HG03575 (cell line): ENCODE data around the gene TSFM.

Source experiments
- ATAC-seq: cut with Tn5 transposase; IDR thresholded peaks from one replicate; pipeline ENCODE4 v1.9.1; 2021; ENCODE audit not compliant: unreplicated experiment, insufficient number of reproducible peaks, low FRiP score; ENCODE audit errors: extremely low read depth

Gene TSFM

DNA sequence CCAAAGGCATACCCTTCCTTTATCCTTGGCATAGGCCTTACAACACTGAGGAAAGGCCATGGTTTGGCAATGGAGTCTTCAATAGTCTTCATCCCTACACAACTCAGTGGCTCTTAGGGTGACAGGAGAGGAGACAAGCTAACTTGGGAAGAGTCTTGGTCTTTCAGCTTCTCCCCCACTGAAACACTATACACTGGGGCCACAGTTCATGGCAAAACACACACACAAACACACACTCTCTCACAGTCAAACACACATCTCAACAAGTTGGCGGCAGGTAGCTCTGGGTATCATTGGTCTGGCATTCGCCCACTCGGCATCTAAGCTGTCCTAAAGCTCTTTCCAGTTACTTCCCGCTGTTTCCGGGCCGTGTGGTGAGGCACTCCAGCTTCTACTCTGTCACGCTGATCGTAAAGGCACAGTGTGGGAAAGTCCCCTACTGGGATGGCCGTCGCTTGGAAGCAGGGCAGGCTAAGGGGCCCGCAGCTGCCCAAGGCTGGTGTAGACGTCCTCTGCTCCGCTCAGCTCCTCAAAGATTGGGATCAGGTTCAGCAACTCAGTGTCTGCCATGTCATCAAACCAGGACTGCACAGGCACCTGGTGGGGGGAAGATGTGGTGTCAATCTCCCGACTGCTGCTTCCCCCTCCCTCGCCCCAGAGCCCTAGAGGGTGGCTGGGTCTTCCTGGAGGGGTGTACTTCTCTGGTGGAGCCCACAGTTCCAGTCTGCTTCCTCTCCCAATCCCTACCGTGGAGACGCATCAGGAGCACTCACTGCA lies 40.7 kb downstream of the TSFM start:
- no peak for ATAC-seq

DNA sequence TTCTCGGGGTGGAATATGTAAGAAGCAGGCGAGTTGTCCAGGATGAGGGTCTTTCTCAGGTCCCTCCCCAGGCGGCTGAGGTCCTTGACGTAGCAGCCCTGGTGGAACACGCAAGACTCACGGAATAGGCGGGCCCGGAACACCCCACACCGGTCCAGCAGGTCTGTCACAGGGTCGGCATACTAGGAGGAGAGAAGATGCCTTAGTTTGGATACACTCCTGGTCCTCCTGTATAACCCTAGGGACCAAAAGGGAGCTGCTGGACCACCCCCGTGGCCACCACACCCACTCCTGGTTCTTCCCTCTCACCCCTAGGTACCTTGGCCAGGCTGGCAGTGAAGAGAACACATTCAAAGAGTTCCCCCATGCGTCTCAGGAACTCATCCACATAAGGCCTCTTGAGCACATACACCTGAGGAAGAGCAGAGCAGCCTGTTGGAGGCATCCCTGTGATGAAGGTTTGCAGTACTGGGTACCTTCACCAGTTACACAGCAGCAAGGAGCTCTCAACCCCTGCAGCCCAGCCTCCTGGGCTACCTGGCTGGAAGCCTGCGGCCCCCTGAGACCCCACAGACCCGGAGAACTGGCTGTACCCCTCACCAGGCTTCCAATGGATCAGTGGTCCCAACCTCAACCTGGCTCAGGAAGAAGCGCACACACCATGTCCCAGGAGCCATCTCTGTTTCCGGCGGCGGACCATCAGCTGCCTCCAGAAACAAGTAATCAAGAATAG lies 41.5 kb downstream of the TSFM start:
- no peak for ATAC-seq

GRCh38 chr12:57825451-57825850 lies 42.9 kb downstream of the TSFM start:
- no peak for ATAC-seq

- no peak for ATAC-seq
Observed at GRCh38 chr12:57826400-57826799, 43.8 kb downstream of the TSFM start.

- ATAC-seq: no peak
Observed at GRCh38 chr12:57826966-57827365, 44.4 kb downstream of the TSFM start.

DNA sequence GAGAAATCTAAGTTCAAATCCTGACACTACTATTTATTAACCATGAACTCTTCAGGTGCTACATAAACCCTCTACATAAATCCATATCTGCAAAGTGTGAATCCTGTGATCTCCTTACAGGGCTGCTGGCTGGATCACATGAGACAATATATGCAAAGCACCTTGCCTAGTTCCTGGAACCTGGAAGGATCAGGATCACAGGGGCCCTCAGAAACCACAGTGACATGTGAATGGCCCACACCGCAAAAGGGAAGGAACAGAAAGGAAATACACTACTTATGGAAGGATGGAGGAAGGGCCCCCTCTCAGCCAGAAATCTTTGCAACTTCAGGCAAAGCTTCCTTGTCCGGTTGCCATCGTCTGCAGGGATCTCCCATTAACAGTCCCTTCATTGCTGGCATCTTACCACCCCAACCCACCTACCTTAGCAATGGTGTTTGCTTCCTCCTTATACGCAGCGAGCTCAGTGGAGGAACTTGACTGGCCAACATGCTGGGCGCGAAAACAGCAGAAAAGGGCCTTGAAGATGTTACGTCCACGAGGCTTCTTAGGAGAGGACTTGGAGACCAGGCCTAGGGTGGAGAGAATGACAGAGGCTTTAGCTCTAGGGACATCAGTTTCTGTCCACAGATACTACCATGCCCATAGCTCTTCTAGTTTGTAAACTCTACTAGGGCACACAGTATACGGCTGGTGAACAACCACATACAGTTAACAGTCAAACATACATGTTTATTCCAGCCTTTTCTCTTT lies 46.6 kb downstream of the TSFM start:
- no peak for ATAC-seq

DNA sequence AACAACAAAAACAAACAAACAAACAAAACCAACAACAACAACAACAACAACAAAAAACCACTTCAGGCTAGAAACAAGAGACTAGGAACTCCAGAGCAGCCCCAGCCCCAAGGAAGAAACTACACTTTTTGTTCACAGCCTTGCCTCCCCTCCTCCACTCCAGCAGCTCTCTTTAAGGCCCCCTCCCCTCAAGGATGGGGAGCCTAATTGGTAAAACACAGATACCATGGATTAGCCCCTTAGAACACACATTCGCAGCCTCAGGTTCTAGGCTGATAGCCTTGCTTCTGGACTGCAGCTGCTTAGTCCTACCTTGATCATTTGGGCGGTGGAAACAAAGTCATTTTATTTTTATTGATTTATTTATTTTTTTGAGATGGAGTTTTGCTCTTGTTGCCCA lies 47.8 kb downstream of the TSFM start:
- no peak for ATAC-seq

GRCh38 chr12:57832966-57833365 lies 50.4 kb downstream of the TSFM start:
- no peak for ATAC-seq

DNA sequence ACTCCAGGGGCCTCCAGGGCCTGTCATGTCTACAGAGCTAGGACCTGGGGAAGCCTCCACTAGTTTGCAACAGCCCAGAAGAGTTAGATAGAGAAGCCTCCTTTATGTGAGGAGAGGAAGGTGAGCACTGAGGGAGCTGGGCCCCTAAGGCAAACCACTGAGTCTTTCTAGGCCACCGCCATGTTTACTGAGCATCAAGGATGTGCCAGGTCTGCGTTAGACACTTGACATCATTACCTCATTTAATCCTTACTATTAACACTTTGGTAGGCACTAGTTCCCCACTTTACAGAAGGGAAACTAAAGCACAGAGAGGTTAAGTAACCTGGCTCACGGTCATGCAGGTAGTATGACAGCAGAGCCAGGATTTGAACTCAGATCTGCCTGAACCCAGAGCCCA lies 51.1 kb downstream of the TSFM start:
- ATAC-seq: no peak

DNA sequence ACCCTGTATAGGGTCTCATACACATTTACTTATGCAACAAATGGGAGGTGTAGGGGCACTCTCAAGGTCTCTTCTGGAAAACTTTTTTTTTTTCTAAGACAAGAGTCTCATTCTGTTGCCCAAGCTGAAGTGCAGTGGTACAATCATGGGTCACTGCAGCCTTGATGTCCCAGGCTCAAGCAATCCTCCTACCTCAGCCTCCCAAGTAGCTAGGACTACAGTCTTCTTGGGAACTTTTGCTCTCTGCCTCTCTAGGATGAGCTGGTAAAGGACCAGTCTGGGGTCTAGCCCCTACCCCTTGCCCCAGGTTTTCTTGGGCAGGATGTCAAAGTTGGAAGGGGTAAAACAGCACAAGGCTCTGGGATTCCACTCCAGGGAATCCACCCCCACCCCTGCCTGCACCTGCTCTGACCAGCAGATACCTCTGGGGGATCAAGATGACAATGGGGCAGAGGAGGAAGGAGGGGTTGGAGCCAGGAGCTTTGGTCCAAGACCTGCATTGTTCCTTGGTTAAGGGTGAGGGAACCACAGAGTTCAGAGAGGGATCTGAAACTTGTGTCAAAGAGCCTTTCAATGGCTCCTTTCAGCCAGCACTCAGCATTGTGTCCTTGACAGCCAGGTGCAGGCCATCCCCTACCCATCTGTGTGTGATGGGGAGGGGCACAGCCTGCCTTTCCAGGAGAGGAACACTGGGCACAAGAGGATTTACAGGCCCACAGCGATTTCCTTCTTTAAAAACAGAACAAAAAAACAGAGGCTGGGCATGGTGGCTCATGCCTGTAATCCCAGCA lies 51.7 kb downstream of the TSFM start:
- ATAC-seq: no peak

DNA sequence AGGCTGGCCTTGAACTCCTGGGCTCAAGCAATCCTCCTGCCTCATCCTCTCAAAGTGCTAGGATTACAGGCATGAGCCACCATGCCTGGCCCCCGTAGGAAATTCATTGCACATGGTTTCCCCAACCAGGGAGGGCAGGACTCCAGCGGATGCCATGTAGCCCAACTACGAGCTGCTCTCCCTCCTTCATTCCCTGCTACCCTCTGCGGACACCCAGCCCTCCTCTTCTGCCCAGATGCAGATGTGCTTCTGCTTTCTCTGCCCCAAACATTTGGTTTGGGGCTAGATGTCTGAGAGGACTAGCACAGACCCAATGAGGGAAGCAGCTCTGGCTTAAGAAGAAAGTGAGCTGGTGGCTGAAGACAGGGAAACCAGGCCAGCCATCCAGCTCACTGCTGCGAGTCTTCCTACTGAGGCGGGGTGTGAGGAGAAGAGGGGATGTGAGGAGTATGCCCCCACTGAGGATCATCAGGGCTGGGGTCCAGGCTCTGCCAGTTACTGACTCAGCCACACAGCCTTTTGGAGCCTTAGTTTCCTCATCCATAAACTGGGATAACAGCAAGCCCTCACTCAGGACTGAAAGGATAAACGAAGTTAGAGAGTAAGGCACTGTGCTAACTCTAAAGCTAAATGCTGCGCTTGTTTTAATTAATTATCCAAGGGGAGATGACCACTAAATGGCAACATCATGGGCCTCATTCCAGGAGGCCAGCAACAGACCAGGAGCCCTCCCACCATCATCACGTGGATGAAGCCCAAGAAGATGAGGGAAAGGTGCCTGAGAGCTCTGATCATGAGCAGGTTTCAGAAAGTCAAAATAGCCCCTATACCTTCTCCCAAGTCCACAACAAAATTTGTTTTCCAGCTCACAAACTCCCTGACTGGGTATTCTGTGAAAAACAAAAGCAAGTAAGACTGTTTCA lies 53.0 kb downstream of the TSFM start:
- ATAC-seq: no peak

- ATAC-seq: no peak
Observed at GRCh38 chr12:57836442-57837375, 54.1 kb downstream of the TSFM start.

DNA sequence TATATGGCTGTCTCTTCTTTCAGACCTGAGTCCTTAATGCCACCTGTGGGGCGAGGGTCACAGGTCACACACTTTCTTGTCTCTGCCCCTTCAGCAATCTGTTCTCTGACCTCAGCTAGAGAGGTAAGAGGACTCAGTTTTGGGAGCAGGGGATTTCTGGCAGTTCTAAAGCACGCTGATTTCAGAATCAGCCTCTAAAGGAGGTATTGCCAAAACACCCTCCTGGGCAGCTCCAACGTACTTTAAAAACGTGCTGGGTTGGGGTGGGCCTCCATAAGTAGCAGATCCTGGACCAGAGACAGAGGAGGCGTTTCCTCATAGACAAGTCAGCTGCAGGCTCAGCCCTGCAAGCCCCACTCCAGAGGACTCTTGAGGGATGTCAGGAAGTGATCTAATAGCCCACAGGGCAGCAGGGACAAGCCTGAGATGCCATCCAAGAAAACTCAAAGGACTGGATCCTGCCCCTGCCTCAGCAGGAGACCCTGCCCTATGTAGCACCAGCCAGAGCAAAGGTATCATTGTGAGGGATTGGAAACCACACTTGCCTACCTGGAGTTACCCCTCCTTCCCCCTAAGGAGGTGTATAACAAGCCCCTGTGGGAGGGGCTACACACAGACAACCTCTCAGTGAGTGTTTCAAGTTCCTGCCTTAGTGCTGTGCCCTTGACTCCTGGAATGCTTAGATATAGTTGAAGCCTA lies 55.4 kb downstream of the TSFM start:
- ATAC-seq: no peak

- no peak for ATAC-seq
Observed at GRCh38 chr12:57838594-57839302, 56.2 kb downstream of the TSFM start.

DNA sequence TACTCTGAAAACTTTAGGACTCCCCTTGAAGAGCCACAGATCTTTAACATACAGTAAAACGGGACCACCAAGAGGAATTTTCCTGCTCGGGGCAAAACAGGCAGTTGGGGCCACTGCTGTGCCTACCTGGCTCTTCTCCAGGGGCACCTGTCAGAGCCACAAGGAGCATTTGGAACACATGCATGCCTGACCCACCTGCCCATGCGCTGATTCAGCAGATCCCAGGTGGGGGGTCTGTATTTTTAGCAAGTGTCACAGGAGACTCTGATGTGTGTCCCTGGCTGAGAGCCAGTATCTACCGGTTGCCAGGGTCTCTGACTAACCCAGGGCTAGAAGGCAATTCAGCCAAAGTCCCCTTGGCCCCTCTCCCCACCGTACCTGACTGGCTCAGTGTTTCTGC lies 57.4 kb downstream of the TSFM start:
- no peak for ATAC-seq

DNA sequence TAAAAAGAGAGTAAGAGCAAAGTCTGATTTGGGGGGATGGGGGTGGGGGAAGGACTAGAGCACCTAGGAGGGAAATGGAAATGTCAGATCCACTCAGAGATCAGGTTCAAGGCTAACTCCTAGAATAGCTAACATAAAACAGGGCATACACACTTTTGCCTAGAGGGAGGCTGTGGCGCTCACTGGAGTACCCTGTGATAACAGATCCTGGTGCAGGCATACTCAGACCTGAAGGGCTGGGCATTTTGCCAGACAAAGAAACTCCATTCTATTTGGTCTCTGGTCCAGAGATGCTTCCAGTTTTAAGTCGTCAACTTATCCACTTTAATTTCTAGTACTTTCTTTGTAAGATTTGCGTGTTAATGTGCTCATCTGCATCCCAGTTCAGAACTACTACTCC lies 58.1 kb downstream of the TSFM start:
- ATAC-seq: no peak
